HepG2 (cell line): Measurements from ENCODE around the gene SLC15A2. TPM values are rescaled to one million over a fixed set of nuclear protein-coding genes. Genes with fewer than 3 reads are reported as not detected.

ENCODE experiments used
- ATAC-seq: fragments of 200-7000 bp; cut with Tn5 transposase; 3 replicates; pipeline ENCODE4 v1.9.1; 2020; ENCODE audit warnings: mild to moderate bottlenecking, moderate library complexity
- BruUV-seq: library from RNA; stranded (reverse); fragments of 400-500 nt; replicated peaks from 2 replicates; lab custom pipeline; 2021; lab: Mats Ljungman, UMichigan
- CTCF ChIA-PET: fragments of 300-600 bp; formaldehyde crosslinking; extraction: SDS; loops from one replicate; lab custom pipeline; 2021; ENCODE audit warnings: low total read pairs, inconsistent platforms, low intra/inter-chr PET ratio; lab: Yijun Ruan, JAX
- POLR2A ChIA-PET: fragments of 350-600 bp; sonication (Branson Sonifier 250); formaldehyde crosslinking; loops from one replicate; lab custom pipeline; 2020; ENCODE audit warnings: antibody characterized with exemption, inconsistent platforms; lab: Yijun Ruan, JAX
- DNase-seq: peaks from one replicate; pipeline ENCODE4 v3.0.0-alpha.2; 2015; ENCODE audit warnings: low spot score
- FAIRE-seq: peaks from 3 replicates; lab custom pipeline; 2011; peaks lifted over from hg19 to GRCh38; lab: Jason Lieb, UNC
- H2AFZ ChIP-seq: one replicate; pipeline ENCODE4 v1.6.1; 2011; ENCODE audit warnings: low read length, inconsistent platforms
- H3K27ac ChIP-seq: fragments of 300-600 bp; 3 replicates; pipeline ENCODE4 v1.8.0; 2011; ENCODE audit warnings: mixed run types, mild to moderate bottlenecking, mixed read lengths, low read length, inconsistent platforms; ENCODE audit not compliant: insufficient read depth; ENCODE audit errors: extremely low read length
- H3K27me3 ChIP-seq, 2 experiments: fragments of 200-600 bp in 1 of 2; 2 replicates in 1 of 2; 3 replicates in 1 of 2; pipeline versions ENCODE4 v1.6.0 to v1.8.0; 2011; ENCODE audit warnings: low read length in 2 of 2, mild to moderate bottlenecking in 2 of 2, moderate library complexity in 2 of 2, inconsistent platforms in 1 of 2; ENCODE audit not compliant: insufficient read depth in 2 of 2, control insufficient read depth in 1 of 2
- H3K36me3 ChIP-seq, 2 experiments: fragments of 200-600 bp in 1 of 2; replicated peaks in 1 of 2; 2 replicates in 1 of 2; 3 replicates in 1 of 2; pipeline versions ENCODE4 v1.5.1 to v1.8.0; 2011; ENCODE audit warnings: low read length in 2 of 2, inconsistent platforms in 1 of 2; ENCODE audit not compliant: insufficient read depth in 2 of 2, control insufficient read depth in 1 of 2
- H3K4me1 ChIP-seq: 2 replicates; pipeline ENCODE4 v1.5.1; 2012; ENCODE audit warnings: low read length, inconsistent platforms; ENCODE audit not compliant: insufficient read depth
- H3K4me2 ChIP-seq: 2 replicates; pipeline ENCODE4 v1.6.0; 2011; ENCODE audit warnings: low read depth, low read length, inconsistent platforms
- H3K4me3 ChIP-seq, 3 experiments: fragments of 200-600 bp in 1 of 3; sonication (generic), shearing (Covaris generic) in 1 of 3; replicated peaks in 1 of 3; 2 replicates each; pipeline ENCODE4 v1.5.1; 2011 to 2016; ENCODE audit warnings: low read length in 3 of 3, inconsistent platforms in 2 of 3, low read depth in 2 of 3, mild to moderate bottlenecking in 2 of 3, control low read depth in 1 of 3, mixed read lengths in 1 of 3; ENCODE audit not compliant: insufficient read depth in 1 of 3
- H3K79me2 ChIP-seq: one replicate; pipeline ENCODE4 v1.6.1; 2011; ENCODE audit warnings: low read length, inconsistent platforms; ENCODE audit not compliant: insufficient read depth
- H3K9ac ChIP-seq: 2 replicates; pipeline ENCODE4 v1.6.0; 2011; ENCODE audit warnings: mild to moderate bottlenecking, low read depth, low read length, inconsistent platforms; ENCODE audit not compliant: insufficient read depth
- H3K9me3 ChIP-seq: 2 replicates; pipeline ENCODE4 v1.5.1; 2012; ENCODE audit warnings: mild to moderate bottlenecking, low read length
- H4K20me1 ChIP-seq: 2 replicates; pipeline ENCODE4 v1.6.0; 2011; ENCODE audit warnings: inconsistent platforms, mild to moderate bottlenecking, low read length, moderate library complexity; ENCODE audit not compliant: insufficient read depth
- ARID2 ChIP-seq: sonication (generic); formaldehyde crosslinking; IDR thresholded peaks from 2 replicates; pipeline ENCODE4 v1.8.1; 2022; ENCODE audit warnings: mild to moderate bottlenecking, missing genetic modification reagents, borderline replicate concordance
- ARID3A ChIP-seq: IDR thresholded peaks from 2 replicates; pipeline ENCODE4 v1.6.1; 2012; ENCODE audit warnings: low read depth, low read length, improper control_type of control experiment
- FOXA3 ChIP-seq: IDR thresholded peaks from 2 replicates; pipeline ENCODE4 v1.6.1; 2016; ENCODE audit warnings: missing genetic modification reagents, missing compliant biosample characterization
- FOXC1 ChIP-seq: sonication (generic); formaldehyde crosslinking; IDR thresholded peaks from 2 replicates; pipeline ENCODE4 v1.8.0; 2022; ENCODE audit warnings: mild to moderate bottlenecking, missing genetic modification reagents, borderline replicate concordance
- NR2C2 ChIP-seq: sonication (generic); formaldehyde crosslinking; IDR thresholded peaks from 2 replicates; pipeline ENCODE4 v1.4.0; 2020; ENCODE audit warnings: missing genetic modification reagents, mild to moderate bottlenecking, moderate library complexity, borderline replicate concordance
- RBAK ChIP-seq: sonication (generic); formaldehyde crosslinking; IDR thresholded peaks from 2 replicates; pipeline ENCODE4 v1.5.1; 2020; ENCODE audit warnings: mild to moderate bottlenecking, missing genetic modification reagents
- SAFB2 ChIP-seq: sonication (generic); formaldehyde crosslinking; IDR thresholded peaks from 2 replicates; pipeline ENCODE4 v1.5.1; 2020; ENCODE audit warnings: missing genetic modification reagents, low read depth, mild to moderate bottlenecking, borderline replicate concordance
- SETDB1 ChIP-seq: sonication (generic); formaldehyde crosslinking; IDR thresholded peaks from 2 replicates; pipeline ENCODE4 v1.5.1; 2020; ENCODE audit warnings: missing genetic modification reagents, mild to moderate bottlenecking, borderline replicate concordance
- SKIL ChIP-seq: sonication (generic); formaldehyde crosslinking; IDR thresholded peaks from 2 replicates; pipeline ENCODE4 v1.8.0; 2022; ENCODE audit warnings: missing genetic modification reagents, mild to moderate bottlenecking, moderate library complexity, borderline replicate concordance
- STAT6 ChIP-seq: sonication (generic); formaldehyde crosslinking; IDR thresholded peaks from 2 replicates; pipeline ENCODE4 v1.4.0; 2020; ENCODE audit warnings: missing genetic modification reagents, mild to moderate bottlenecking, borderline replicate concordance
- ZMAT5 ChIP-seq: sonication (generic); formaldehyde crosslinking; IDR thresholded peaks from 2 replicates; pipeline ENCODE4 v1.5.0; 2020; ENCODE audit warnings: mild to moderate bottlenecking, low read depth, missing genetic modification reagents, borderline replicate concordance
- ZNF652 ChIP-seq: IDR thresholded peaks from 2 replicates; pipeline ENCODE4 v1.6.1; 2016; ENCODE audit warnings: low read depth, borderline replicate concordance
- WGBS: methylation state at CpG from one replicate; pipeline ENCODE4 v1.1.6; 2017; ENCODE audit warnings: low lambda C conversion rate; 5-methylcytosine and 5-hydroxymethylcytosine counted together
- in situ Hi-C: cut with HindIII; loops from 2 replicates; pipeline ENCODE4 v1.10.0; 2017; ENCODE audit warnings: low pct_unique_long_range_greater_than_20kb; ENCODE audit not compliant: extremely low pct_ligation_motif_present
- intact Hi-C: fragments of 100-400 bp; cut with micrococcal nuclease; formaldehyde crosslinking; loops from one replicate; pipeline ENCODE4 v1.10.0; 2022; ENCODE audit not compliant: unreplicated experiment
- polyA plus RNA-seq, 8 experiments: library from polyadenylated mRNA; depleted of rRNA in 3 of 8; stranded (reverse) in 7 of 8; unstranded in 1 of 8; fragments of >200 nt; fragmentation: Illumina TruSeq in 4 of 8; extraction: Trizol in 4 of 8; gene quantifications; 2 replicates each; pipeline versions ENCODE4 v1.2.1 to v1.2.3, GENCODE V29; 2011 to 2016; ENCODE audit warnings: low read depth in 4 of 8, missing spikeins in 1 of 8, mixed read lengths in 1 of 8; ENCODE audit not compliant: insufficient read depth in 1 of 8
- total RNA-seq, 5 experiments: library from RNA; depleted of rRNA; stranded (reverse); fragments of >200 nt; fragmentation: Illumina TruSeq; extraction: Trizol; gene quantifications; 2 replicates each; pipeline ENCODE4 v1.2.3, GENCODE V29; 2016; ENCODE audit warnings: low read depth in 1 of 5

The SLC15A2 gene
- total and polyA plus RNA-seq, 2 of the 13 experiments (the other 11 are each of a cell fraction or from before 2014, with no cell fraction given) = 1.0 to 1.4 TPM

- no peak for DNase-seq
- in situ Hi-C loops = no loop called here
- no peaks in the 10 kb centered on the region for H3K36me3 ChIP-seq
- no peaks in the 10 kb centered on the region for H3K79me2 ChIP-seq
- CTCF ChIA-PET = no interaction called here
- no peaks in the 10 kb centered on the region for H4K20me1 ChIP-seq
- H3K27me3 ChIP-seq = no peaks in the 10 kb centered on the region
- POLR2A ChIA-PET = no interaction called here
- intact Hi-C loops = no loop called here
- H3K4me3 ChIP-seq = no peak overlapping the region
- no TSS peak for BruUV-seq
- TF ChIP-seq ZMAT5 (no peak), SKIL (CRISPR knock-in tag) (no peak)
- H3K9ac ChIP-seq = no peak overlapping the region
- no peaks in the 10 kb centered on the region for H3K9me3 ChIP-seq
- no peak overlapping the region for H2AFZ ChIP-seq
- no peaks in the 10 kb centered on the region for H3K4me1 ChIP-seq
- FAIRE-seq = no peak
- H3K4me2 ChIP-seq = no peak overlapping the region
- ATAC-seq = no peak
- H3K27ac ChIP-seq = no peak overlapping the region
- WGBS = 2% methylated on average over 3 of the region's 3 CpGs
Measured at GRCh38 chr3:121958801-121959200, 64.6 kb downstream of the SLC15A2 start.

- Histone ChIP-seq H3K4me2 (no peak overlapping the region), H3K4me1 (no peaks in the 10 kb centered on the region), H3K9me3 (no peaks in the 10 kb centered on the region), H3K79me2 (no peaks in the 10 kb centered on the region), H3K36me3 (no peaks in the 10 kb centered on the region), H3K27me3 (no peaks in the 10 kb centered on the region), H3K27ac (no peak overlapping the region), H2AFZ (no peak overlapping the region), H3K4me3 (no peak overlapping the region), H4K20me1 (no peaks in the 10 kb centered on the region), H3K9ac (no peak overlapping the region)
- ATAC-seq = no peak
- no TSS peak for BruUV-seq
- CTCF ChIA-PET = no interaction called here
- POLR2A ChIA-PET = no interaction called here
- FAIRE-seq = no peak
- intact Hi-C loops = no loop called here
- in situ Hi-C loops = no loop called here
- DNase-seq = no peak
- TF ChIP-seq ARID3A (no peak), SETDB1 (no peak), RBAK (CRISPR knock-in tag) (no peak), FOXA3 (CRISPR knock-in tag) (no peak), SAFB2 (CRISPR knock-in tag) (no peak), FOXC1 (CRISPR knock-in tag) (no peak), STAT6 (no peak), NR2C2 (CRISPR knock-in tag) (no peak), ARID2 (CRISPR knock-in tag) (no peak), ZNF652 (CRISPR knock-in tag) (no peak)
Measured at GRCh38 chr3:121961283-121961682, 67.1 kb downstream of the SLC15A2 start.
